ENCODE data around the gene SFSWAP. TPM values are rescaled to one million over a fixed set of nuclear protein-coding genes. Genes with fewer than 3 reads are reported as not detected.
"Not testable (repeated sequence)": the region's sequence is repeated elsewhere in the genome, so short reads cannot be mapped to it uniquely, and the experiment has no call there.

The SFSWAP gene
- total RNA-seq, 1 donor = 31.1 TPM

GRCh38 chr12:131774576-131775391 is 63.9 kb downstream of the SFSWAP start:
- Histone ChIP-seq H3K27me3 (ENCODE audit: insufficient read depth, low read length) (no peaks in the 10 kb centered on the region), H4K20me1 (ENCODE audit: insufficient read depth, low read length) (no peaks in the 10 kb centered on the region), H3K79me2 (ENCODE audit: insufficient read depth, low read length) (peaks cover 9% of the 10 kb centered on the region), H3K4me2 (ENCODE audit: insufficient read depth, low read length) (no peak overlapping the region), H2AFZ (ENCODE audit: low read length) (no peak overlapping the region), H3K36me3 (ENCODE audit: insufficient read depth, low read length) (peaks cover 59% of the 10 kb centered on the region), H3K4me1 (ENCODE audit: insufficient read depth, low read length) (no peaks in the 10 kb centered on the region), H3K4me3 (ENCODE audit: insufficient read depth, low read length) (no peak overlapping the region), H3K9me3 (ENCODE audit: low read depth, low read length) (no peaks in the 10 kb centered on the region), H3K27ac (ENCODE audit: low read depth, low read length) (no peak overlapping the region)
- no peak for TF ChIP-seq CTCF (IDR thresholded peaks at IDR 0.05; ENCODE audit: extremely low read depth, low read depth, low read length)
- no peak for DNase-seq (ENCODE audit: insufficient read length, low spot score, missing footprints)

GRCh38 chr12:131775392-131776236 is 64.7 kb downstream of the SFSWAP start:
- Histone ChIP-seq H3K4me1 (ENCODE audit: insufficient read depth, low read length) (no peaks in the 10 kb centered on the region), H3K9me3 (ENCODE audit: low read depth, low read length) (no peaks in the 10 kb centered on the region), H3K4me3 (ENCODE audit: insufficient read depth, low read length) (no peak overlapping the region), H3K79me2 (ENCODE audit: insufficient read depth, low read length) (peaks cover 9% of the 10 kb centered on the region), H4K20me1 (ENCODE audit: insufficient read depth, low read length) (no peaks in the 10 kb centered on the region), H3K27me3 (ENCODE audit: insufficient read depth, low read length) (no peaks in the 10 kb centered on the region), H3K4me2 (ENCODE audit: insufficient read depth, low read length) (no peak overlapping the region), H2AFZ (ENCODE audit: low read length) (no peak overlapping the region), H3K27ac (ENCODE audit: low read depth, low read length) (no peak overlapping the region), H3K36me3 (ENCODE audit: insufficient read depth, low read length) (peaks cover 57% of the 10 kb centered on the region)
- no peak for TF ChIP-seq CTCF (IDR thresholded peaks at IDR 0.05; ENCODE audit: extremely low read depth, low read depth, low read length)
- DNase-seq (ENCODE audit: insufficient read length, low spot score, missing footprints) = no peak

GRCh38 chr12:131776237-131776889 is 65.5 kb downstream of the SFSWAP start:
- DNase-seq (ENCODE audit: insufficient read length, low spot score, missing footprints) = no peak
- H3K4me2 ChIP-seq (ENCODE audit: insufficient read depth, low read length) = no peak overlapping the region

GRCh38 chr12:131777269-131777668 is 66.4 kb downstream of the SFSWAP start:
- not testable (repeated sequence) for H4K20me1 ChIP-seq (ENCODE audit: insufficient read depth, low read length); H3K4me3 ChIP-seq (ENCODE audit: insufficient read depth, low read length); DNase-seq (ENCODE audit: insufficient read length, low spot score, missing footprints); H3K27ac ChIP-seq (ENCODE audit: low read depth, low read length); H3K4me1 ChIP-seq (ENCODE audit: insufficient read depth, low read length); H2AFZ ChIP-seq (ENCODE audit: low read length); H3K27me3 ChIP-seq (ENCODE audit: insufficient read depth, low read length); H3K4me2 ChIP-seq (ENCODE audit: insufficient read depth, low read length); H3K9me3 ChIP-seq (ENCODE audit: low read depth, low read length); H3K79me2 ChIP-seq (ENCODE audit: insufficient read depth, low read length)
- H3K36me3 ChIP-seq (ENCODE audit: insufficient read depth, low read length) = peaks cover 56% of the 10 kb centered on the region

More at GRCh38 chr12:131776237-131776889, 65.5 kb downstream of the SFSWAP start:
- H3K27me3 ChIP-seq (ENCODE audit: insufficient read depth, low read length) = no peaks in the 10 kb centered on the region
- H3K9me3 ChIP-seq (ENCODE audit: low read depth, low read length) = no peaks in the 10 kb centered on the region
- no peaks in the 10 kb centered on the region for H4K20me1 ChIP-seq (ENCODE audit: insufficient read depth, low read length)
- no peak for TF ChIP-seq CTCF (IDR thresholded peaks at IDR 0.05; ENCODE audit: extremely low read depth, low read depth, low read length)
- H3K79me2 ChIP-seq (ENCODE audit: insufficient read depth, low read length) = peaks cover 9% of the 10 kb centered on the region
- H3K4me1 ChIP-seq (ENCODE audit: insufficient read depth, low read length) = no peaks in the 10 kb centered on the region
- H3K27ac ChIP-seq (ENCODE audit: low read depth, low read length) = no peak overlapping the region
- no peak overlapping the region for H3K4me3 ChIP-seq (ENCODE audit: insufficient read depth, low read length)
- H3K36me3 ChIP-seq (ENCODE audit: insufficient read depth, low read length) = peaks cover 53% of the 10 kb centered on the region
- H2AFZ ChIP-seq (ENCODE audit: low read length) = no peak overlapping the region

Measured in osteoblast (primary cell).